GM23338 (cell line): ENCODE data around the gene CLEC14A. TPM values are rescaled to one million over a fixed set of nuclear protein-coding genes. Genes with fewer than 3 reads are reported as not detected.

Source experiments
- ATAC-seq: fragments of 200-7000 bp; cut with Tn5 transposase; 3 replicates; pipeline ENCODE4 v1.9.1; 2020
- DNase-seq: peaks from one replicate; pipeline ENCODE4 v3.0.0-alpha.2; 2015; ENCODE audit warnings: low spot score
- H2AFZ ChIP-seq: fragments of 200-600 bp; sonication (generic); 2 replicates; pipeline ENCODE4 v1.8.0; 2016; ENCODE audit warnings: antibody characterized with exemption, mild to moderate bottlenecking, moderate library complexity
- H3F3A ChIP-seq: fragments of 200-600 bp; sonication (generic); replicated peaks from 2 replicates; pipeline ENCODE4 v1.8.0; 2017; ENCODE audit warnings: antibody characterized with exemption, mixed run types, low read depth
- H3K27ac ChIP-seq: fragments of 200-600 bp; sonication (generic); 2 replicates; pipeline ENCODE4 v1.6.1; 2016; ENCODE audit warnings: low read depth
- H3K27me3 ChIP-seq: fragments of 200-600 bp; sonication (generic); 2 replicates; pipeline ENCODE4 v1.8.0; 2016; ENCODE audit warnings: mild to moderate bottlenecking, mixed run types, moderate library complexity; ENCODE audit not compliant: insufficient read depth
- H3K36me3 ChIP-seq: fragments of 200-600 bp; sonication (generic); 2 replicates; pipeline ENCODE4 v1.8.0; 2016; ENCODE audit warnings: mild to moderate bottlenecking; ENCODE audit not compliant: insufficient read depth
- H3K4me1 ChIP-seq: fragments of 200-600 bp; sonication (generic); 2 replicates; pipeline ENCODE4 v1.8.0; 2016; ENCODE audit warnings: mild to moderate bottlenecking, moderate library complexity; ENCODE audit not compliant: insufficient read depth
- H3K4me2 ChIP-seq: fragments of 200-600 bp; sonication (generic); 2 replicates; pipeline ENCODE4 v1.7.1; 2017; ENCODE audit warnings: mixed run types
- H3K4me3 ChIP-seq: fragments of 200-600 bp; sonication (generic); 2 replicates; pipeline ENCODE4 v1.6.1; 2016; ENCODE audit warnings: mixed run types
- H3K79me2 ChIP-seq: fragments of 200-600 bp; sonication (generic); replicated peaks from 2 replicates; pipeline ENCODE4 v1.8.0; 2017; ENCODE audit warnings: mild to moderate bottlenecking; ENCODE audit not compliant: insufficient read depth
- H3K9me2 ChIP-seq: fragments of 200-600 bp; sonication (generic); 2 replicates; pipeline ENCODE4 v1.8.0; 2017; ENCODE audit not compliant: insufficient read depth
- H4K20me1 ChIP-seq: fragments of 200-600 bp; sonication (generic); replicated peaks from 2 replicates; pipeline ENCODE4 v1.8.0; 2017; ENCODE audit warnings: mild to moderate bottlenecking; ENCODE audit not compliant: insufficient read depth
- H3K27ac Mint-ChIP-seq: 2 replicates; pipeline ENCODE4 v1.8.0; 2020; ENCODE audit warnings: inconsistent platforms, mild to moderate bottlenecking, moderate library complexity, mixed read lengths
- H3K27me3 Mint-ChIP-seq: 3 replicates; pipeline ENCODE4 v1.8.0; 2022; ENCODE audit warnings: low read depth, mild to moderate bottlenecking, moderate library complexity, mixed read lengths, inconsistent platforms; ENCODE audit not compliant: insufficient read depth, poor library complexity
- H3K36me3 Mint-ChIP-seq: 3 replicates; pipeline ENCODE4 v1.8.0; 2021; ENCODE audit warnings: low read depth, mild to moderate bottlenecking, inconsistent platforms, moderate library complexity, mixed read lengths
- H3K4me1 Mint-ChIP-seq: 3 replicates; pipeline ENCODE4 v1.8.0; 2020; ENCODE audit warnings: mild to moderate bottlenecking, inconsistent platforms, mixed read lengths
- H3K4me3 Mint-ChIP-seq: 3 replicates; pipeline ENCODE4 v1.8.0; 2021; ENCODE audit warnings: moderate library complexity, mild to moderate bottlenecking, inconsistent platforms, mixed read lengths
- H3K9me3 Mint-ChIP-seq: 3 replicates; pipeline ENCODE4 v1.8.0; 2020; ENCODE audit warnings: moderate library complexity, mild to moderate bottlenecking, inconsistent platforms, mixed read lengths
- CREB1 ChIP-seq: fragments of 250-450 bp; sonication (Bioruptor Pico); IDR thresholded peaks from 2 replicates; pipeline ENCODE4 v1.5.0; 2020; ENCODE audit warnings: low read depth, mild to moderate bottlenecking, moderate library complexity
- CTCF ChIP-seq, 2 experiments: fragments of 200-600 bp in 1 of 2; sonication (generic) in 1 of 2; conservative IDR thresholded peaks; 2 replicates each; pipeline versions ENCODE4 v1.5.1 to v1.6.1; 2016 to 2017; ENCODE audit warnings: antibody characterized with exemption in 2 of 2, low read depth in 2 of 2, mild to moderate bottlenecking in 2 of 2, moderate library complexity in 1 of 2
- ETS1 ChIP-seq: IDR thresholded peaks from 2 replicates; pipeline ENCODE4 v1.6.1; 2016; ENCODE audit warnings: antibody characterized with exemption
- EZH2 ChIP-seq: fragments of 200-600 bp; sonication (generic); IDR thresholded peaks from one replicate; pipeline ENCODE4 v1.8.0; 2017; ENCODE audit warnings: antibody characterized with exemption, mild to moderate bottlenecking, low read depth; ENCODE audit not compliant: unreplicated experiment
- EZH2phosphoT487 ChIP-seq: fragments of 200-600 bp; sonication (generic); IDR thresholded peaks from one replicate; pipeline ENCODE4 v1.8.1; 2018; ENCODE audit warnings: antibody characterized with exemption; ENCODE audit not compliant: unreplicated experiment
- JUNB ChIP-seq: IDR thresholded peaks from one replicate; pipeline ENCODE4 v1.6.1; 2016; ENCODE audit warnings: antibody characterized with exemption; ENCODE audit not compliant: unreplicated experiment
- NANOG ChIP-seq: IDR thresholded peaks from 2 replicates; pipeline ENCODE4 v1.6.1; 2016; ENCODE audit warnings: antibody characterized with exemption, borderline replicate concordance
- POLR2AphosphoS5 ChIP-seq: IDR thresholded peaks from 2 replicates; pipeline ENCODE4 v1.6.1; 2016; ENCODE audit warnings: antibody characterized with exemption, low read depth
- REST ChIP-seq: IDR thresholded peaks from one replicate; pipeline ENCODE4 v1.6.1; 2018; ENCODE audit warnings: antibody characterized with exemption; ENCODE audit not compliant: unreplicated experiment
- STAT1 ChIP-seq: IDR thresholded peaks from one replicate; pipeline ENCODE4 v1.6.1; 2016; ENCODE audit warnings: antibody characterized with exemption; ENCODE audit not compliant: unreplicated experiment
- ZNF114 ChIP-seq: fragments of 250-450 bp; sonication (Bioruptor Pico); IDR thresholded peaks from 2 replicates; pipeline ENCODE4 v1.5.0; 2020; ENCODE audit warnings: mild to moderate bottlenecking, moderate library complexity
- ZNF331 ChIP-seq: fragments of 250-450 bp; sonication (Bioruptor Pico); IDR thresholded peaks from 2 replicates; pipeline ENCODE4 v1.5.0; 2020; ENCODE audit warnings: low read depth, mild to moderate bottlenecking, moderate library complexity
- ZNF462 ChIP-seq: fragments of 250-450 bp; sonication (Bioruptor Pico); IDR thresholded peaks from 2 replicates; pipeline ENCODE4 v1.5.0; 2020; ENCODE audit warnings: mild to moderate bottlenecking, moderate library complexity
- polyA plus RNA-seq: library from polyadenylated mRNA; unstranded; fragments of >200 nt; fragmentation: Nextera tagmentation; extraction: Ambion mirVana; gene quantifications from 2 replicates; pipeline ENCODE4 v1.2.1, GENCODE V29; 2016
- total RNA-seq: library from RNA; depleted of rRNA; stranded (reverse); fragments of >200 nt; shearing (Covaris generic); gene quantifications from 2 replicates; pipeline ENCODE4 v1.2.3, GENCODE V29; 2014

The CLEC14A gene
- total and polyA plus RNA-seq, 2 experiments from 2014 or later, result not detected

DNA sequence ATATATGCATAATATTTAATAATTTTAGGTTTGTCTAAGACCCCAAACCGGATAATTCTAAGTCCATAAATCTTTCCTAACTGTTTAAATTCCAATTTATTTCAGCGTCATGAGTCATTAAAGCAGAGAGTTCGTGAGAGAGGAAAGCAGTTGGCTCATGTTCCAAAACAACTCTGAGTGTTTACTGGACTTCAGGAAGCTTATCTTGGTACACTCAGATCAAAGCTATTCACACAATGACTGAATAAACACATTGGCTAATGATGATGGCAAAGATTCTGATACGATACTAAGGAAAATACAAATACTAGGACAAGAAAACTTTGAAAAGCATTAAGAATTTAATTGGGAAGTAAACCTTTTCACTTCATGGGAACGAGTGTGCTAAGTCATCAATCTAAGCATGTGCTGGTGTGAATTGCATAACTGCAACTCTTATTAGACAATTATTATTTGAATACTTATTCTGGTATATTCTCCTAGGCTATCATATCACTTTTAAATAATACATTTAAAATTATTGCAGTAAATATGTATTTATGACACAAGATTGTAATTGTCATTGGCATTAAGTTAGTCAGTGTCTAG is 34.8 kb upstream of the CLEC14A start:
- Histone ChIP-seq H3K79me2 (no peaks in the 10 kb centered on the region), H3F3A (no peaks in the 10 kb centered on the region), H3K4me2 (no peak overlapping the region), H4K20me1 (no peaks in the 10 kb centered on the region), H3K4me1 (no peaks in the 10 kb centered on the region), H2AFZ (no peak overlapping the region), H3K27me3 (0 out of 2 replicates have a peak, but pooled peaks cover 8% of the 10 kb centered on the region), H3K27ac (no peak overlapping the region), H3K9me2 (no peaks in the 10 kb centered on the region), H3K36me3 (no peaks in the 10 kb centered on the region), H3K4me3 (no peak overlapping the region)
- TF ChIP-seq ZNF462 (CRISPR knock-in tag) (no peak), CREB1 (CRISPR knock-in tag) (no peak), ZNF331 (no peak), REST (no peak), NANOG (no peak), EZH2phosphoT487 (no peak), EZH2 (no peak), JUNB (no peak), STAT1 (no peak), CTCF (conservative IDR thresholded peaks at IDR 0.05; ENCODE audit: low read depth in 2 of 2) (no peak), POLR2AphosphoS5 (no peak), ETS1 (no peak), ZNF114 (CRISPR knock-in tag) (no peak)
- no peak for ATAC-seq
- DNase-seq, result no peak
- Mint-ChIP-seq H3K4me1 (no peaks in the 10 kb centered on the region), H3K4me3 (no peak overlapping the region), H3K27ac (no peak overlapping the region), H3K9me3 (no peaks in the 10 kb centered on the region), H3K36me3 (no peaks in the 10 kb centered on the region), H3K27me3 (no peaks in the 10 kb centered on the region)
